Hematopoietic multipotent progenitor cell treated with erythropoietin and hydrocortisone succinate and interleukin-3 and kit ligand, for 6 days (in vitro differentiated cells): ENCODE measurements around the gene MYLK4.

Source experiments
- DNase-seq: peaks from one replicate; pipeline ENCODE4 v3.0.0-alpha.2; 2015

The MYLK4 gene

DNA sequence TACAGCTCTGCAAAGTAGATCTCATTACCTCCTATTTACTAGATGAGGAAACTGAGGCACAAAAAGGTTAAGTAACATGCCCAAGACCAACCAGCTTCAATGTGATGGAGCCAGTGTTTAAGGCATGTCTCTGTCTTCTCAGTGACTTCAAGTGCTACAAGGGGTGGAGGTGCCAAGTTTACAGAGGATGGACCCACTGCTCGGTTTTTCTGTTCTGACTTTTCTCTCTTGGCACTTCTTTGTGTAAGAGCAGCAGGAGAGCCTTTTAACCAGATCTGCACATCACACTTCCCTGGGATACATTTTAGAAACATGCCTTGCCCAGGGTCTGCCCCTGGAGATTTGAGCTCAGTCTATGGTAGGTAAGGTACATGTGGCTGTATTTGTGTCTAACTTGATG, 24.3 kb upstream of the MYLK4 start:
- DNase-seq: no peak

DNA sequence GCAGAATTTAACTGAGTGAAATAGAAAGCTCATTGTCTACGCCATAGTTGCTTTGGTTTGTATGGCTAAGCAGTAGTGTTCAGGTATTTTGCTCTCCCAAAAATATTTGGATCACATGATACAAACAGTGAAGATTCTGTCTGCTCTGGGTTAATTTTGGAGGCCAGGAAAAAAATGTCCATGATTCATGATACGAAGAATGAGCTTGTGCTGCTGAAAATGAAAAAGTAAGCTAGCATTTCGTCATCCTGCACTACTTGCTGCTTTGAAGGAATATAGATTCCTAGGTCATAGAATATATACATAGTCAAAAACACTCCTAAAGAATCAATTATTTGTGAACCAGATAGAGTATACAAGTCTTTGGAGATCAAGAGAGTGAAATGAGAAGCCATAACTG, 22.7 kb upstream of the MYLK4 start:
- no peak for DNase-seq

DNA sequence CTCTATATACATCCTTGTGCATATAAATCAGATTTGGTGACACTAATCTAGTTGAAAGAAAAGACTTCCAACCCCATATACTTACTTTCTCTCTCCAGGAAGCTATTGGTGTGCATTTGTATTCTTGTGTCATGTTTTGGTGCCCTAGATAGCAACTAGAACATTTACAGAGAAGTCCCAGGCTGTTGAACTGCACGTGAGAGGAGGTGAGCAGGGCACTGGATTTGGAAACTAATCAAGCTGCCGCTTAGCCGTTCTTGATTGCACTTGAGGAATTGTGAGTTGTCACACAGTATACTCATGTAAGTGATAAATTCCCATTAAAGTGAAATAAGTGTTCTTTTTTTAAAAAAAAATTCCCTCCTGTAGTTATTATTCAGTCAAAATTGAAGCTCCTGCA, 22.1 kb upstream of the MYLK4 start:
- no peak for DNase-seq

DNA sequence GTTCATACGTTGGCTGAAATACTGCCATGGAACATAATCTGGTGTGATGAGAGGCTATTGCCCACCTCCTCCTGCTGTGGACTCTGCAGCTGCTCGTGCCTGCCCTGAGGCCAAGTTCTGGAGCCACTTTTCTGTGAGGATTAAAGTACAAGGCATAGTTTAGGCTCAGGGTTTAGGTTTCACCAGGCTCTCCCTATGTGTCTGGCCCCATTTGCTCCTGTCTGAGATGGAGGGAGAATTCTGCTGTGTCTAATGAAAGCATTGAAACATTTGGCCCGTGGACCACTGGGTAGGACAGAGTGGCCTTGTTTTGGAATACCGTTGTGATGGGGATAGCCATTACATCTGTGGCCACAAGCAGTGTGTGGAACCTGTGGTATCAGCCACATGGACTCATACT, 20.4 kb upstream of the MYLK4 start:
- no peak for DNase-seq

DNA sequence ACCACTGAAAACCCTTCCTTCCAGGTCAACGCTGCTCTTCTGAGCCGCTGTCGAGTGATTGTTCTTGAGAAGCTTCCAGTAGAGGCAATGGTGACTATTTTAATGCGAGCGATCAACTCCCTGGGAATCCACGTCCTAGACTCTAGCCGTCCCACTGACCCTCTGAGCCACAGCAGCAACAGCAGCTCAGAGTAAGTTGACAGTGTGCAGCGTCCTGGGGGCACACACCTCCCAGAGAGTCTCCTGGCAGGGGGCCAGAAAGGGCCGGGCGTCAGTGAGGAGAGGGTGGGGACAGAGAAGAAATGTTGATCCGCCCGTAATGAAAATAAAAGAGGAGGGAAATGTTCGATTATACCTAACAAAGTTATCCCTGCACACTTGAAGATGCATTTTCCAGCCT, 19.4 kb upstream of the MYLK4 start:
- DNase-seq: peak; percentile 93

DNA sequence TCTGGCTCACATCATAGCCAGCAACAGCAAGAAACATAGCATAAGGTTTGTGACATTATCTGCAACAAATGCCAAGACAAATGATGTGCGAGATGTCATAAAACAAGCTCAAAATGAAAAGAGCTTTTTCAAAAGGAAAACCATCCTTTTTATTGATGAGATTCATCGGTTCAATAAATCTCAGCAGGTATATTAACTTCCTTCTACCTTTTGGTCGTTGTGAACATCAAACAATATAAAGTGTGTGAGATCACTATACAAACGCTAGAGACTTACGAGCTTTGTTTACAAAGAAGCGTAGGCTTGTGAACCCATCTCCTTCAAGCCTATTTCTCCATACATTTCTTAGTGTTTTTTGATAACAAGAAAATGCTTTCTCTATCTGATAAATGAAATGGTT, 18.0 kb upstream of the MYLK4 start:
- DNase-seq: no peak

DNA sequence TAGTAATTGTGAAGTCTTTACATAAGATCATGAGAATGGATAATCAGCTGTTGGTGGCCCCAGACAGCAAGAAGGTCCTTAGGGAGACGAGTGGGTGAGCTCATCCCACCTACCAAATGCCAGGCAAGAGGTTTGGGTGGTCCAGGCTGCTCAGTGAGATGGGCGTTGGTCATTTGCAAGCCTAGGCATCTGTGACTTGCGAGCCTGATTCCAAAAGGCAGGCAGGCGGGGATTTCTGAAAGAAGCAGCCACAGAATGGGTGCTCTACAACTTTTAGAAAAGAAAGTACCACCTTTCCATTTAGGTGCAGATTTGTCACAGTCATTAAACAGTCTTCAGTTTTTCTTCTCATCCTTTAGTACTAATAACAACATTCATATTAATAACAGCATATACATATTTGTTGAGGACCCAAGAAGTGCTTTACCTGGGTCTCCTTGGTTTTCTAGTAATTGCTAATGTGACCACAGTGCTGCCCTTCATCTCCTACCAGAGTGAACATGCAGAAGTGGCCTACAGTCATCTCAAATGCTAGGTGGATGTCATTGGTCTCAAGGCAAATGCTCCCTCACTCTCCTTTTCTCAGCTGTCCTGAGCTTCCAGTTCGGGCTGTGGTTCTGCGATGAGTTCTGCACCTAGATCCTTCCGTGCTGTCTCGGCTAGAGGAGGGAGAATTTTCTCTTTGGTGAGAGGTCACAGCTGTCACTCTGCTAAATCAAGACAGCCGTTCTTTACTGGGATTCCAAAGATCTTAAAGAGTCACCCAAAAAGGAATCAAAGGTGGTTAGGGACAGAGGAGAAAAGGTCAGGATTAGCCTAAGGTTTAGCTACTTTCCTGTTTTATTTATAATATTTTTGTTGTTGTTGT, 17.2 kb upstream of the MYLK4 start:
- DNase-seq: no peak

DNA sequence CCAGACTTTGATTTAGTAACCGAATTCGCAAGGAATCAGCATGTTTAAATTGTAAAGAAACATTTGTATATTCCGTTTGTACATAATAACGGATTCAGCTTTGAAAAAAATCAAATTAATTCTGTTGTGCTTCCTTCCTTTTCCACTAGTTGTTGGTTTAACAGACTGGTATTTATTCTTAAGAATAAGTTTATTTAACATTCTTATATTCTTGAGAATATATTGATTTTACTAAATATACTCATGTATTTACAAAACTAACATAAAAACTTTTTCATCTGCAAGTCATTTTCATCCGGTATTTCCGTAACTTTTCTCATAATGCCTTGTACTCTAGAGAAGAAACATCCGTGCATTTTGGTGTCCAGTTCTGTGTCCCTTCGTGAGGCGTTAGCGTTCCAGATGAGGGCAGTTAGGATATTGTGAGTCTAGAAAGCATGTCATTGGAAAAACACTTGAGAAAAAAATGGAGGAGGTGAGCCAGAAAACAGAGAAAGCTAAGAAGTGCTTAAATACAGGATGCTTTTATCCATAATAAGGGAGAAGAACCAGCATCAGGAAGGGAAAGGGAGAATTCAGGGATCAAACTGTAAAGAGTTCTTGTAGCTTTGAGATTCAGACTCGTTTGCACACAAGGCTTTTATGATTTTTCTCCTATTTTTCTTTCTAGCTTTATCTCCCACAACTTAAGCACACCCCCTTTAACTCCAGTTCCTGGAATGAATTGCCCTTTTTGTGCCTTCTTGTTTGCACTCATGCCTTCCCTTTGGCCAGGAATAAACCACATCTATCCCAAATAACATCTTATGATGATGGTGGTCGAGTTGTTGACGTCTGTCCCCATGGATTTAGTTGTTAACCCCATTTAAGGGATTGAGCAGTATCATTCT, 16.3 kb upstream of the MYLK4 start:
- DNase-seq: no peak

DNA sequence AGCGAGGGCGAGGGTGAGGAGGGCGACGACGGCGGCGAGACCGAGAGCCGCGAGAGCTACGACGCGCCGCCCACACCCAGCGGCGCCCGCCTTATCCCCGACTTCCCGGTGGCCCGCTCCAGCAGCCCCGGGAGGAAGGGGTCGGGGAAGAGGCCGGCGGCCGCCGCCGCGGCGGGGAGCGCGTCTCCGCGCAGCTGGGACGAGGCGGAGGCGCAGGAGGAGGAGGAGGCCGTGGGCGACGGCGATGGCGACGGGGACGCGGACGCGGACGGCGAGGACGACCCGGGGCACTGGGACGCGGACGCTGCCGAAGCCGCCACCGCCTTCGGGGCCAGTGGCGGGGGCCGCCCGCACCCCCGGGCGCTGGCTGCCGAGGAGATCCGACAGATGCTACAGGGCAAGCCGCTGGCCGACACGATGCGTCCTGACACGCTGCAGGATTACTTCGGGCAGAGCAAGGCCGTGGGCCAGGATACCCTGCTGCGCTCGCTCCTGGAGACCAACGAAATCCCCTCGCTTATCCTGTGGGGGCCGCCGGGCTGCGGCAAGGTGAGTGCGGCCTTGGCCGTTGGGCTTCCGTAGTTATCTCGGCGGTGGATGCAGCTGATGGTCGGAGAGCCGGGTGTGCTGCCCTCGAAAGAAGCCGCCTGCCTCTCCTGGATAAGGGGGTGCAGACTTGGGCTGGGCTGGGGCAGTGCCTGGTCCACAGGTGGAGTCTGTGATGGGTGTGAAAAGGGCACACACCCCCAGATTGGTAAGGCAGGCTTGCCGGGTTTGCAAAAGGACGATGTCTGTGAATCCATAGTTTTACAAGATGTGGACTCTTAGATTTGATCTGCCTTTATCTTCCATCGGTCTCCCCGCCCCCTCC, 15.4 kb upstream of the MYLK4 start:
- peak; percentile 74 for DNase-seq

DNA sequence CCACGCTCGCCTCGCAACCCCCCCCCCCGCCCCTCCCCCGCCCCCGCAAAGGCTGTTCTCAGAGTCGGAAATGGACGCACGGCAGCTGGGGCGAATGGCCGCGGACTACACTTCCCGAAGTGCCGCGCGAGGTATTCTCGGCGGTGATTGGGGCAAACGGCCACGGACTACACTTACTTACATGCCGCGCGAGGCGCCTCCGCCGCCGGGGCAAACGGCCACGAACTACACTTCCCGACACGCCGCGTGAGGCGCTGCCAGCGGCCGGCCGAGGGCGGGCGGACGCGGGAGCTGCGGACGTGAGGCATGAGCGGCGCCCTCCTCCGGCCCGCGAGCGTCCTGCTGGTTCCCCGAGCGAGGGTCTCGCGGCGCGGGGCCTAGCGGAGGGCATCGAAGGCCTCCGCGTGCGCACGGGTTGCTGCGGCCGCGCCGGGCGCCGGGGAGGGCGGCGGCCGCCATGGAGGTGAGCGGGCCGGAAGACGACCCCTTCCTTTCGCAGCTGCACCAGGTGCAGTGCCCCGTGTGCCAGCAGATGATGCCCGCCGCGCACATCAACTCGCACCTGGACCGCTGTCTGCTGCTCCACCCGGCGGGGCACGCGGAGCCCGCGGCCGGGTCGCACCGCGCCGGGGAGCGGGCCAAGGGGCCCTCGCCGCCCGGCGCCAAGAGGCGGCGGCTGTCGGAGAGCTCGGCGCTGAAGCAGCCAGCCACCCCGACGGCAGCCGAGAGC, 14.6 kb upstream of the MYLK4 start, which contains the start of gene WRNIP1:
Gene WRNIP1 (plus strand): TSS at position 228 of the 730 bp plus-strand sequence. CDS start 230 bp downstream, at position 458.
- DNase-seq: peak; percentile 99

DNA sequence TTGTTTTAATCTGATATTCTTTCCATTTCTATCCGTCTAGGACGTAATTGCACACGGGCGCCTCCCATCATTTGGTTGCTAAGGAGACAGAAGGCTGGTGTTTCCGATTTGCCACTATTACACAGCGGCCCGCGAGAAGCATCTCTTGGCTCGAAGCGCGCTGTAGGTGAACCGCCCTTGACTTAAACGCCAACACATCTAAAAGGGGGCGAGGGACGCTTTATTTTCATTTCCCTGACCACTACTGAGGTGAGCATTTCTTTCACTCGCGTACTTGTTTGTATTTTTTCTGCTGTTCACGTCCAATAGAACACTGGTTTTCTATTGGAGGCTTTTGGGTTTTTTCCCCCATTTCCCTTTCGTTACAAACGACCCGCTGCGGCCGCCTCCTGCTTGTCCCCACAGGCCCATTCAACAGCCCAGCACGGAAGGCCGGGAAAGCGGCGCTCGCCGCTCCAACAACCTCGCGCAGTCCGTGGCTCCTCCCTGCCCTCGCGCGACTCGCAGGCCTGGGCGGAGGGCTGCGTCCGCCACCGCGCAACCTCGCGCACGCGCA, 14.0 kb upstream of the MYLK4 start:
- peak; percentile 92 for DNase-seq

DNA sequence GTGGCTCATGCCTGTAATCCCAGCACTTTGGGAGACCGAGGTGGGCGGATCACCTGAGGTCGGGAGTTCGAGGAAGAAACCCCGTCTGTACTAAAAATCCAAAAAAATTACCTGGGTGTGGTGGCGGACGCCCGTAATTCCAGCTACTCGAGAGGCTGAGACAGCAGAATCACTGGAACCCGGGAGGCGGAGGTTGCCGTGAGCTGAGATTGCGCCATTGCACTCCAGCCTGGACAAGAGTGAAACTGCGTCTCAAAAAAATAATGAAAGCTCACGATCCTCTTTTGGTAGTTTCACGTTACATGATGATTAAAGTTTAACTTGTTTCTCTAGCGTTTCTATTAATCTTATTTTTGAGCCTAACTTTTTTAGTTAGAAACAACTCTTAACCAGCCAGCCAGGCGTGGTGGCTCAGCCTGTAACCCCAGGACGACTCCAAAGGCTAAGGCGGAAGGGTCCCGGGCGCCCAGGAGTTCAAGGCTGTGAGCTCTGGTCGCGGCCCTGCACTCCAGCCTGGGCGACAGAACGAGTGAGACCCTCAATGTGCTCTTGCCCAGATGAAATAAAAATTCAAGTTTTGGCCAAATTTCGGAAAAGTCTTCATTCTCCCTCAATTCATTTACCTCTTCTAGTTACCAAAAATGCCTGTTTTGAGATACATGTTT, 13.3 kb upstream of the MYLK4 start:
- no peak for DNase-seq

DNA sequence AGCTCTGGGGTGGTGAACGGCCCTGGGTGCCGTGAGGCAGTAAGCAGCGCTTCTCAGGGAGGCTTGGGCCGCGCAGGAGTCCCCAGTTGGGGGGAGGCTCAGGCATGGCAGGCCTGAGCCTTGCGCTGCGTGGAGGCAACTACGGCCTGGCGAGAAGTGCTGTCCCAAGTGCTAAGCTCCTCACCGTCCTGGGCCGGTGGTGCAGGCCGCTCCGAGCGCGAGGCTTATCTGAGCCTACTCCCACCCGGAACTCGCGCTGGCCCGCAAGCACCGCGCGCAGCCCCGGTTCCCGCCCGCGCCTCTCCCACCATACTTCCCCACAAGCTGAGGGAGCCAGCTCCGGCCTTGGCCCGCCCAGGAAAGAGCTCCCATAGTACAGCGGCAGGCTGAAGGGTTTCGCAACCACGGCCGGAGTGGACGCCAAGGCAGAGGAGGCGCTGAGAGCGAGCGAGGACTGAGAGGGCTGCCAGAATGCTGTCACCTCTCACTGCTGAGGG, 12.7 kb upstream of the MYLK4 start:
- no peak for DNase-seq

DNA sequence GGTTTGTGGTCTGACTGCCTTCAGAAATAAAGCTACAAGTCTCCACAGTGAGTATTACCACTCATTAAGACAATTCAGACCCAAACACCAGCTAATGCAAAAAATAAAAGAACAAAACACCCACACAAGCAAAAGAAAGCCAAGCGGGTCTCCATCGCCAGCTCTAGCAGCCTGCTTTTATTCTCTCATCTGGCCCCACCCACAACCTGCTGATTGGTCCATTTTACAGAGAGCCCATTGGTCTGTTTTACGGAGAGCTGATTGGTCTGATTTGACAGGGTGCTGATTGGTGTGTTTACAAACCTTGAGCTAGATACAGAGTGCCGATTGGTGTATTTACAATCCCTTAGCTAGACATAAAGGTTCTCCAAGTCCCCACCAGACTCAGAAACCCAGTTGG, 12.1 kb upstream of the MYLK4 start:
- DNase-seq: peak; percentile 33

DNA sequence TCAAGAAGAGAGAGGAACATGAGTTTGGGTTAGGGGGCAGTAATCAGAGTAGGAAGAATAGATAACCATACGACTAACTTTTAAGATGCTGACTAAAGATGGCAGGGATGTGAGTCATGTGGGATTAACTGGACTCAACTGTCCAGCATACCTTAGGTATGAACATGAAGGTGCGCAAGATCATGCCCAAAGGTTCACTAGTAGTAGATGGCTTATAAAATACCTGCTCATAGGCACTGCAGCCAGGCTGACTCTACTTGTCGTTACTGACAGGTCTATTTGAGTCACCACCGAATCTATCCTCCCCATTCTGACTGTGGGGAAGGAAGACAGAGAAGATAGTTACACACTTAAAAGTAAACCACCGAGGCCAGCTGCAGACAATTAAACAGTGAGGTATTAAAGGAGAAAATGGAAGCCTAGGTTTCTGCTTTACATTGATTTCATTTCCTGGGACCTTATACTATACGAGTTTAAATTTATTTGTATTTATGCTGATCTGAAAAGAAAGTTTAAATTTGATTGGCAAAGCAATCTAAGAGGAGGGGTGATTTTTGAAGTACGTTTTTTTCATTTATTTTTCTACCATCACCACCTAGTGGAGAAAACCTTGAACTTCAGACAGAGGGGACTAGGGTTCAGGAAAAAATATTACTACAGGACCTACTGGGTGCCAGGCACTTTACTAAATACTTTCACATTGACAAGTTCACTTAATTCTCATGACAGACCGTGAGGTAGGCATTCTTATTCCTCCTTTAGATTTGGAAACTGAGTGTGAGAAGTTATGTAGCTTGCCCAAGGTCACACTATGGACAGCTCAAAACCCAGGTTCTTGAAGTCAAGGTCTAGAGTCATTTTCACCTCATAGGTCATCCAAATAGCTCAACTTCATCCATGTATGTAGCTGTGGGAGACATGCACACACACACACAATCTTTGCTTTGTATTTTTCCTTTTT, 10.4 kb upstream of the MYLK4 start:
- peak; percentile 51 for DNase-seq

DNA sequence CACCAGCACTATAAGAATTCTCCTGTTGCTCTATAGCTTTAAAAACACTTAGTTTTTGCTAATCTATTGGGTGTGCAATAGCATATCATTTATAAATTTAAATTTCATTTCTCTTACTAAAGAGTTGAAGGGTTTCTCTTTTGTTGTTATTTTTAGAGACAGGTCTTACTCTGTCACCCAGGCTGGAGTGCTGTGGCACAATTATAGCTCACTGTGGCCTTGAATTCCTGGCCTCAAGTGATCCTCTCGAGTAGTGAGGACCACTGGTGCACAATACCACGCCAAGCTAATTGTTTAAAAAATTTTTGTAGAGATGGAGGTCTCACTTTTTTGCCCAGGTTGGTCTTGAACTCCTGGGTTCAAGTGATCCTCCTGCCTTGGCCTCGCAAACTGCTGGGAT, 8.3 kb upstream of the MYLK4 start:
- DNase-seq: no peak

DNA sequence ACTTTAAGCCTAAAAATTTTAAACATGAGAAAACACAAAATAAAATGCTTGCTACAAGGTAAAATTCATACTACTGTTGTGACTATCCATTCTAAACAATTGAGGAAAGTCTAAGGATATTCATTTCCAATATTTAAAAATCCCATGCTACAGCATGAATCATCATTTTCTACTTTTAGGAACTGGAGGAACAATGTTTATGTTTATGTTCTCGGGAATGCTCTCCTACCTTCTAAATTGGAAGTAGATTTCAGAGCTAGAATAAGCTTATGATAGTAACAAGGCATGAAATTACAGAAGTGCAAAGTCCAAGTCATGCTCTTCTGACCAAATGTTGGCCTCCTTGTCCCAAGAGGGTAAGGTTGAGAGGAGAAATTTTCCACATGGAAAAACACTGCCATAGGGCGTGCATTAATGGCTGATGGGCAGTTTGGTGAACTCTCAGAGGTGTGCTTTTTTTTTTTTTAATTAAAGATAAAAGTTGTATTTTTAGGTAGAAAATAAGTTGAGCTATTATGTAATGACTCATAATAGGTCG, 6.0 kb upstream of the MYLK4 start:
- no peak for DNase-seq

DNA sequence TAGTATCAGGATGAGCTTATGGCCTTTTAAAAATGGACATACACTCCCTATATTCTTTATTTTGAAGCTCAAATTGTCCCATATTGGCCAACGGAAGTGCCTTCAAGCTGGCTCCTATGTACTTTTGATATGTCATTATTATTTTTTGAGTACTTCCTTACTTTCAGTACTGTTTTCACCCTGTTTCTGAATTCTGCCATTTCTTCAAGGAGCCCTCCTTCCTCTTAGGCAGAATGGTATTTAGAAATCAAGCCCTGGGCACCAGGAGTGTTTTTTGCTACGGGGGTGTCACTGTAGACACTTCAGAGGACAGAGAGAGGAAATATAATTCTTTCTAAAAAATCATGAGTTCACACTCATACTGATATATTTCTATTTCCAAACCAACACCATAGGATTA, 5.5 kb upstream of the MYLK4 start:
- DNase-seq: no peak

DNA sequence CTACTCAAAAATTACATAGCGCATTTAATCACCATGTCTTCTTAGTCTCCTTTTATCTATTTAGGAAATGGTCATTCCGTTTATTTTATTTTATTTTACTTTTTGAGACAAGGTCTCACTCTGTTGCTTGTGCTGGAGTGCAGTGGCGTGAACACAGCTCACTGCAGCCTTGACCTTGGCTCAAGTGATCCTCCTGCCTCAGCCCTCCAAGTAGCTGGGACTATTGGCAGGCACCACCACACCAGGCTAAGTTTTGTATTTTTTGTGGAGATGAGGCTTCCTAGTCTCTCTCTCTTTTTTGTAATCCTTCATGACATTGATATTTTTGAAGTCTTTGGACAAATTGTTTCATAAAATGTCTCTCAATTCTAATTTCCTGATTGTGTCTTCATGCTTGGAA, 4.7 kb upstream of the MYLK4 start:
- DNase-seq: no peak

DNA sequence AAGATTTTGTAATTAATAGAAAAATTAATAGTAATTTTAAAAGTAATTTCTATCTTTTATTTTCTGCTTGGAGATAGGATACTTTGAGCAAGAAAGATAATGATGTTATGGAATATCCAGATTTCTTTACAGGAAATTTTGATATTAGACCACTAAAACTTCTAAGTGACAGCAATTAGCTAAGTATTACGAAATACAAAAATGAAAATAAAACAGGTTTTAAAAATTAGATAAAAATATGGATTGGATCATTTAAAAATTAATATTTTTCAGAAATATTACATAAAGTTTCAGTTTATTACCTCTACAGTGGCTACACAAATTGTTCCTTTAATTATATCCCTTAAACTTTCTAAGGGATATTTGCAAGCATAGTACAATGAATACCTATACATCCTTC, 4.2 kb upstream of the MYLK4 start:
- no peak for DNase-seq
